ENCODE measurements around the gene DAAM2.

GRCh38 chr6:39936857-39937256, 144.7 kb downstream of the DAAM2 start:
- TF ChIP-seq CTCF (IDR thresholded peaks at IDR 0.05) (no peak), POLR2A (IDR thresholded peaks at IDR 0.05) (no peak)
